CD14-positive monocyte (primary cell): ENCODE measurements around the gene CYP17A1. TPM values are rescaled to one million over a fixed set of nuclear protein-coding genes. Genes with fewer than 3 reads are reported as not detected.
"Not testable (repeated sequence)": the region's sequence is repeated elsewhere in the genome, so short reads cannot be mapped to it uniquely, and the experiment has no call there.

Experiments used
- DNase-seq, 3 donors: peaks; one replicate each; pipeline ENCODE4 v3.0.0-alpha.2; 2011 to 2022
- H2AFZ ChIP-seq: 2 replicates; pipeline ENCODE4 v1.6.0; 2012; ENCODE audit warnings: mild to moderate bottlenecking, low read depth, low read length, inconsistent platforms; ENCODE audit not compliant: insufficient read depth, poor library complexity, severe bottlenecking
- H3K27ac ChIP-seq, 2 donors: 1 replicate in 1 of 2; 2 replicates in 1 of 2; pipeline ENCODE4 v1.5.1; 2012 to 2013; ENCODE audit warnings: low read length in 2 of 2, control low read depth in 1 of 2, inconsistent platforms in 1 of 2, low read depth in 1 of 2, mild to moderate bottlenecking in 1 of 2
- H3K27me3 ChIP-seq, 2 donors: one replicate each; pipeline versions ENCODE4 v1.6.0 to v1.6.1; 2011 to 2013; ENCODE audit warnings: low read length in 2 of 2; ENCODE audit not compliant: control insufficient read depth in 2 of 2, insufficient read depth in 2 of 2
- H3K36me3 ChIP-seq, 2 donors: replicated peaks in 1 of 2; 1 replicate in 1 of 2; 2 replicates in 1 of 2; pipeline versions ENCODE4 v1.5.1 to v1.6.1; 2012 to 2013; ENCODE audit warnings: low read length in 2 of 2, control low read depth in 1 of 2, inconsistent platforms in 1 of 2, mild to moderate bottlenecking in 1 of 2; ENCODE audit not compliant: insufficient read depth in 2 of 2, control insufficient read depth in 1 of 2
- H3K4me1 ChIP-seq, 2 donors: 1 replicate in 1 of 2; 2 replicates in 1 of 2; pipeline versions ENCODE4 v1.5.1 to v1.6.1; 2012 to 2013; ENCODE audit warnings: low read length in 2 of 2, control low read depth in 1 of 2, inconsistent platforms in 1 of 2, mild to moderate bottlenecking in 1 of 2, moderate library complexity in 1 of 2; ENCODE audit not compliant: insufficient read depth in 2 of 2, control insufficient read depth in 1 of 2
- H3K4me2 ChIP-seq: replicated peaks from 2 replicates; pipeline ENCODE3; 2012; ENCODE audit warnings: low read length, moderate library complexity, mild to moderate bottlenecking; ENCODE audit not compliant: poor library complexity, severe bottlenecking; ENCODE audit errors: extremely low read depth
- H3K4me3 ChIP-seq, 3 experiments: fragments of 200-600 bp in 1 of 3; sonication (generic) in 1 of 3; replicated peaks in 1 of 3; 1 replicate in 2 of 3; 2 replicates in 1 of 3; pipeline ENCODE4 v1.5.1; 2011 to 2013; ENCODE audit warnings: low read length in 3 of 3, mild to moderate bottlenecking in 3 of 3, control low read depth in 2 of 3, low read depth in 2 of 3, inconsistent platforms in 1 of 3, moderate library complexity in 1 of 3
- H3K79me2 ChIP-seq: 2 replicates; pipeline ENCODE4 v1.6.0; 2012; ENCODE audit warnings: mild to moderate bottlenecking, control low read depth, inconsistent platforms, low read length, moderate library complexity; ENCODE audit not compliant: insufficient read depth
- H3K9ac ChIP-seq: 2 replicates; pipeline ENCODE4 v1.6.0; 2017; ENCODE audit warnings: low read length, mild to moderate bottlenecking; ENCODE audit not compliant: insufficient read depth, poor library complexity, severe bottlenecking
- H3K9me3 ChIP-seq, 2 donors: replicated peaks in 1 of 2; 1 replicate in 1 of 2; 2 replicates in 1 of 2; pipeline versions ENCODE4 v1.5.1 to v1.6.1; 2012 to 2013; ENCODE audit warnings: low read length in 2 of 2, control low read depth in 1 of 2; ENCODE audit not compliant: control insufficient read depth in 1 of 2, insufficient read depth in 1 of 2
- H4K20me1 ChIP-seq: 2 replicates; pipeline ENCODE4 v1.6.0; 2012; ENCODE audit warnings: mild to moderate bottlenecking, low read length, control low read depth, moderate library complexity; ENCODE audit not compliant: insufficient read depth
- H3K27ac Mint-ChIP-seq, 7 donors: one replicate each; pipeline ENCODE4 v1.8.0; 2020; ENCODE audit warnings: mild to moderate bottlenecking in 7 of 7, mixed read lengths in 7 of 7, moderate library complexity in 6 of 7, inconsistent platforms in 2 of 7
- H3K27me3 Mint-ChIP-seq, 3 donors: one replicate each; pipeline ENCODE4 v1.8.0; 2021 to 2022; ENCODE audit warnings: low read depth in 3 of 3, mild to moderate bottlenecking in 3 of 3, mixed read lengths in 3 of 3, moderate library complexity in 3 of 3, inconsistent platforms in 1 of 3
- H3K36me3 Mint-ChIP-seq, 2 donors: one replicate each; pipeline ENCODE4 v1.8.0; 2020; ENCODE audit warnings: mixed read lengths in 2 of 2, inconsistent platforms in 1 of 2, mild to moderate bottlenecking in 1 of 2
- H3K4me1 Mint-ChIP-seq: one replicate; pipeline ENCODE4 v1.8.0; 2020; ENCODE audit warnings: mild to moderate bottlenecking, mixed read lengths
- H3K4me3 Mint-ChIP-seq, 2 donors: one replicate each; pipeline ENCODE4 v1.8.0; 2020; ENCODE audit warnings: mild to moderate bottlenecking in 2 of 2, mixed read lengths in 2 of 2, moderate library complexity in 1 of 2
- H3K9me3 Mint-ChIP-seq, 7 donors: one replicate each; pipeline ENCODE4 v1.8.0; 2020 to 2022; ENCODE audit warnings: mixed read lengths in 7 of 7, mild to moderate bottlenecking in 6 of 7, moderate library complexity in 6 of 7, inconsistent platforms in 2 of 7
- WGBS: methylation state at CpG from one replicate; pipeline ENCODE4 v1.1.5; 2013; ENCODE audit warnings: missing lambda C conversion rate; ENCODE audit not compliant: insufficient coverage; 5-methylcytosine and 5-hydroxymethylcytosine counted together
- intact Hi-C, 2 donors: fragments of 100-400 bp; cut with micrococcal nuclease; formaldehyde crosslinking; loops; one replicate each; pipeline versions ENCODE4 v1.15.0 to v1.15.1; 2023
- polyA plus RNA-seq, 3 donors: library from polyadenylated mRNA; depleted of rRNA in 1 of 3; unstranded in 2 of 3; stranded (reverse) in 1 of 3; fragments of 300-500 nt in 2 of 3; fragments of >200 nt in 1 of 3; fragmentation: Illumina TruSeq in 2 of 3; gene quantifications; 1 replicate in 2 of 3; 2 replicates in 1 of 3; pipeline ENCODE4 v1.2.3, GENCODE V29; 2012 to 2021
- TF ChIP-seq, protein P1 (sequence below): fragments of 200-600 bp; IDR thresholded peaks from one replicate; pipeline ENCODE4 v1.8.0; 2022; ENCODE audit warnings: antibody characterized with exemption, mild to moderate bottlenecking

The CYP17A1 gene
- polyA plus RNA-seq, 3 donors: 0.04 TPM; not detected in 2

- H3K36me3 Mint-ChIP-seq: no peaks in the 10 kb centered on the region
- H2AFZ ChIP-seq: no peak overlapping the region
- H3K27me3 ChIP-seq: no peaks in the 10 kb centered on the region
- H3K27me3 Mint-ChIP-seq: peaks cover 2 to 5% (median 3%) of the 10 kb centered on the region in 3 donors
- peaks cover 0 to 4% of the 10 kb centered on the region in 2 donors for H3K9me3 ChIP-seq
- no peak for DNase-seq
- no peak overlapping the region for H3K9ac ChIP-seq
- peaks cover 4 to 6% of the 10 kb centered on the region in 2 donors for H3K4me1 ChIP-seq
- no peak overlapping the region for H3K27ac ChIP-seq
- no CpG with 5 or more reads among the region's 9 CpGs for WGBS
- H3K79me2 ChIP-seq: peaks cover 2% of the 10 kb centered on the region
- H3K36me3 ChIP-seq: no peaks in the 10 kb centered on the region
- no peak overlapping the region for H3K4me3 Mint-ChIP-seq
- no peak overlapping the region for H3K27ac Mint-ChIP-seq
- H4K20me1 ChIP-seq: peaks cover 2% of the 10 kb centered on the region
- H3K9me3 Mint-ChIP-seq: peaks cover under 1 to 3% (median 2%) of the 10 kb centered on the region in 7 donors
- H3K4me3 ChIP-seq: no peak overlapping the region
- intact Hi-C loops: no loop called here
- no peak overlapping the region for H3K4me2 ChIP-seq
- peaks cover 5% of the 10 kb centered on the region for H3K4me1 Mint-ChIP-seq
- TF ChIP-seq, protein P1, sequence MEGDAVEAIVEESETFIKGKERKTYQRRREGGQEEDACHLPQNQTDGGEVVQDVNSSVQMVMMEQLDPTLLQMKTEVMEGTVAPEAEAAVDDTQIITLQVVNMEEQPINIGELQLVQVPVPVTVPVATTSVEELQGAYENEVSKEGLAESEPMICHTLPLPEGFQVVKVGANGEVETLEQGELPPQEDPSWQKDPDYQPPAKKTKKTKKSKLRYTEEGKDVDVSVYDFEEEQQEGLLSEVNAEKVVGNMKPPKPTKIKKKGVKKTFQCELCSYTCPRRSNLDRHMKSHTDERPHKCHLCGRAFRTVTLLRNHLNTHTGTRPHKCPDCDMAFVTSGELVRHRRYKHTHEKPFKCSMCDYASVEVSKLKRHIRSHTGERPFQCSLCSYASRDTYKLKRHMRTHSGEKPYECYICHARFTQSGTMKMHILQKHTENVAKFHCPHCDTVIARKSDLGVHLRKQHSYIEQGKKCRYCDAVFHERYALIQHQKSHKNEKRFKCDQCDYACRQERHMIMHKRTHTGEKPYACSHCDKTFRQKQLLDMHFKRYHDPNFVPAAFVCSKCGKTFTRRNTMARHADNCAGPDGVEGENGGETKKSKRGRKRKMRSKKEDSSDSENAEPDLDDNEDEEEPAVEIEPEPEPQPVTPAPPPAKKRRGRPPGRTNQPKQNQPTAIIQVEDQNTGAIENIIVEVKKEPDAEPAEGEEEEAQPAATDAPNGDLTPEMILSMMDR: no peak
Observed at GRCh38 chr10:102850025-102850518, 12.9 kb upstream of the CYP17A1 start.

DNA sequence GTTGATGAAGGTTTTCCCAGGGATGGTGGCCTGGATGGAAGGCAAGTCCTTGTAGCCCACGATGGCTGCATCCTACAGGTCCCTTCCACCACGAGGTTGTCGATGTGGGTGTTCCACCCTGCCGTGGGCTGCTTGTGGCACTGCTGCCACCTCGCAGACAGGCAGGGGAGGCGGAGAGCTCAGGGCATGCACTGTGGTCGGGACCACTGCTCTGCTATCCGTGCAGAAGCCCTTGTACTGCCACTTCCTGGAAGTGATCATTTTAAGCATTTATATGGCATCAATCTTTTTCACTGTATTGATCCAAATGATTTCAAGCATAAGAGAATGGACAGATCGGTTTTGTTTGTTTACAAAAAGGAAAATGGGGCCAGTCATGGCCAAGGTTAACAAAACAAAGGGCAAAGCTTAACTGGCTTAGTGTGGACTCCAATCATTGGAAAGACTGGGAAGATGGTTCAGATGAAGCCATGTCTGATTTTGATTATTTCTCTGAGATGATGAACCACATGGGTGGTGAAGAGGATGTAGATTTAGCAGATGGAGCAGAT lies 8.2 kb upstream of the CYP17A1 start:
- no peak overlapping the region for H3K4me3 Mint-ChIP-seq
- H3K4me1 Mint-ChIP-seq: no peaks in the 10 kb centered on the region
- Histone ChIP-seq H3K27me3 (no peaks in the 10 kb centered on the region), H3K4me2 (no peak overlapping the region), H4K20me1 (no peaks in the 10 kb centered on the region), H3K79me2 (no peaks in the 10 kb centered on the region), H3K4me1 (no peaks in the 10 kb centered on the region), H3K36me3 (no peaks in the 10 kb centered on the region), H3K9ac (no peak overlapping the region), H3K27ac (no peak overlapping the region), H3K4me3 (no peak overlapping the region), H2AFZ (no peak overlapping the region), H3K9me3 (peaks cover 12 to 19% of the 10 kb centered on the region in 2 donors)
- peaks cover 3 to 5% (median 3%) of the 10 kb centered on the region in 3 donors for H3K27me3 Mint-ChIP-seq
- TF ChIP-seq, protein P1: no peak
- peaks cover 14 to 25% (median 23%) of the 10 kb centered on the region in 7 donors for H3K9me3 Mint-ChIP-seq
- H3K27ac Mint-ChIP-seq: no peak overlapping the region
- intact Hi-C loops: no loop called here
- 100% methylated on average over 7 of the region's 9 CpGs for WGBS
- DNase-seq: no peak
- peaks cover 0 to 5% of the 10 kb centered on the region in 2 donors for H3K36me3 Mint-ChIP-seq

DNA sequence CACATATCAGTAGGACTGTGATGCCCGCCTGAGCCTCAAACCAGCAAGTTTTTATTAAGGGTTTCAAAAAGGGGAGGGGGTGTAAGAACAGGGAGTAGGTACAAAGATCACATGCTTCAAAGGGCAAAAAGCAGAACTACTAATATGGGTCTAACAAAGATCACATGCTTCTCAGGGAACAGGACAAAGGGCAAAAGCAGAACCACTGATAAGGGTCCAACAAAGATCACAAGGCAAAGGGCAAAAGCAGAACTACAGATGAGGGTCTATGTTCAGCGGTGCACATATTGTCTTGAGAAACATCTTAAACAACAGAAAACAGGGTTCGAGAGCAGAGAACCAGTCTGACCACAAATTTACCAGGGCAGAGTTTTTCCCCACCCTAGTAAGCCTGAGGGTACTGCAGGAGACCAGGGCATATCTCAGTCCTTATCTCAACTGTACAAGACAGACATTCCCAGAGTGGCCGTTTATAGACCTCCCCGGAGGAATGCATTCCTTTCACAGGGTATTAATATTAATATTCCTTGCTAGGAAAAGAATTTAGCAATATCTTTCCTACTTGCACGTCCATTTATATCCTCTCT lies 7.1 kb upstream of the CYP17A1 start:
- H3K79me2 ChIP-seq, H3K36me3 ChIP-seq, H3K4me3 Mint-ChIP-seq, H3K4me1 ChIP-seq, DNase-seq, H3K27me3 Mint-ChIP-seq, H3K27me3 ChIP-seq, H3K4me1 Mint-ChIP-seq, H3K36me3 Mint-ChIP-seq, H3K27ac ChIP-seq, intact Hi-C loops, H3K4me2 ChIP-seq, H3K9ac ChIP-seq, H2AFZ ChIP-seq, H4K20me1 ChIP-seq, H3K4me3 ChIP-seq: not testable (repeated sequence)
- Mint-ChIP-seq H3K9me3 (peaks cover 14 to 32% (median 25%) of the 10 kb centered on the region in 7 donors), H3K27ac (peak overlapping the region in 1 of 7 donors; percentile 5)
- WGBS: no CpG with 5 or more reads among the region's 6 CpGs
- peaks cover 14 to 19% of the 10 kb centered on the region in 2 donors for H3K9me3 ChIP-seq
